ENCODE measurements around the gene TMEM143.

DNA sequence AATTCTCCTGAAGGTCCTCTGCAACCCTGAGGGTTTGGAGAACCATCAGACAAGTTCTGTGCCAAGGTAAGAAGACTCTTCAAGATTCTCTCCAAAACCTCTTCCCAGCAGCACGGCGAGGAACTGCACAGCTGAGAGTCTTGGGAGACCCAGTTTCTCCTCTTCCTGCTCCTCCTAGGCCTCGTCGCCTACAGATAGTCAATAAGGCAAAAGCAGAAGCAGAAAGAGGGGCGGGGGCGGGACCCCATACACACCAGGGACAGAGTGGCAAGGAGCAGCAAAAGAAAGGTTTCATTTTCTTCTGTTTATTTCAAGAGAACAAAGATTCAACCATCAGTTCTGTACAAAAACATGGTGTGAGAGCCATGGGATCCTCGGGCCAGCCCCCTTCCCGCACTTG is 18.5 kb upstream of the TMEM143 start:
- TF ChIP-seq, protein P1, sequence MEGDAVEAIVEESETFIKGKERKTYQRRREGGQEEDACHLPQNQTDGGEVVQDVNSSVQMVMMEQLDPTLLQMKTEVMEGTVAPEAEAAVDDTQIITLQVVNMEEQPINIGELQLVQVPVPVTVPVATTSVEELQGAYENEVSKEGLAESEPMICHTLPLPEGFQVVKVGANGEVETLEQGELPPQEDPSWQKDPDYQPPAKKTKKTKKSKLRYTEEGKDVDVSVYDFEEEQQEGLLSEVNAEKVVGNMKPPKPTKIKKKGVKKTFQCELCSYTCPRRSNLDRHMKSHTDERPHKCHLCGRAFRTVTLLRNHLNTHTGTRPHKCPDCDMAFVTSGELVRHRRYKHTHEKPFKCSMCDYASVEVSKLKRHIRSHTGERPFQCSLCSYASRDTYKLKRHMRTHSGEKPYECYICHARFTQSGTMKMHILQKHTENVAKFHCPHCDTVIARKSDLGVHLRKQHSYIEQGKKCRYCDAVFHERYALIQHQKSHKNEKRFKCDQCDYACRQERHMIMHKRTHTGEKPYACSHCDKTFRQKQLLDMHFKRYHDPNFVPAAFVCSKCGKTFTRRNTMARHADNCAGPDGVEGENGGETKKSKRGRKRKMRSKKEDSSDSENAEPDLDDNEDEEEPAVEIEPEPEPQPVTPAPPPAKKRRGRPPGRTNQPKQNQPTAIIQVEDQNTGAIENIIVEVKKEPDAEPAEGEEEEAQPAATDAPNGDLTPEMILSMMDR (IDR thresholded peaks at IDR 0.05) = no peak
- no peak for TF ChIP-seq POLR2A (IDR thresholded peaks at IDR 0.05)
